H54 (cell line): ENCODE data around the gene CACNA1I.

Source experiments
- DNase-seq: peaks from one replicate; pipeline ENCODE4 v3.0.0; 2011; ENCODE audit warnings: low spot score, mixed read lengths; ENCODE audit not compliant: insufficient read length
- FAIRE-seq: peaks from 3 replicates; lab custom pipeline; 2011; peaks lifted over from hg19 to GRCh38; lab: Jason Lieb, UNC
- POLR2A ChIP-seq: IDR thresholded peaks from 2 replicates; pipeline ENCODE4 v1.6.1; 2011; ENCODE audit warnings: low read depth, mild to moderate bottlenecking, low read length

The CACNA1I gene

GRCh38 chr22:39638958-39639357 is 68.4 kb downstream of the CACNA1I start:
- FAIRE-seq, result no peak

DNA sequence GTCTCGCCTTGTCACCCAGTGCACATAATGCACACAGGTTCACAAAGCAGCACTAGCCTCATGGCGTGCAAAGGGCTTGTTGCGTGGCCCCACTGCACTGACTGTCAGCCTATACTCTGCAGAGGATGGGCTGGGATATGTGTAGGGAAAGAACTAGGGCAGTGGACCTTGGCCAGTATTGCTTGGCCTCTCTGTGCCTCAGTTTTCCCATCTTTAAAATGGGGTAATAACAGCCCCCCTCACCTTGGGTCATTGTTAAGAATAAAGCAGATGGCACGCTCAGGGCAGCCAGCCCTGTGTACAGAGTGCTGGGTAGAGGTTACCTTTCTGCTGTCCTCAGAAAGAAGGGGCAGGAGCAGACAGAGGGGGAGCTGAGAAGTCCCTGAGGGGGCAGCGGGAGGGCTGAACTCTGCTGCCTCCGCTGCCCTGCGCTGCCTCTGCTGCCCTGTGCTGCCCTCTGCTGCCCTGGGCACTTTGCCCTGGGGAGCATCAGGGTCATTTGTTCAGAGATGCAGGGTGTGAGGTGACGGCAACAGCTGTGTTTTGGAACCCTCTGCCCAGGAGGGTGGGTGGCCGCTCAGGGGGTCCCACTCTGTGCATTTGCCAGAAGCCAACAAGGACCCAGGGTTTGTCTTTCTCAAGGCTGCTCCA is 71.2 kb downstream of the CACNA1I start:
- TF ChIP-seq POLR2A, result no peak
- DNase-seq (no peak), FAIRE-seq (no peak)

More at GRCh38 chr22:39638958-39639357, 68.4 kb downstream of the CACNA1I start:
- no peak for DNase-seq
- TF ChIP-seq POLR2A, result no peak

DNA sequence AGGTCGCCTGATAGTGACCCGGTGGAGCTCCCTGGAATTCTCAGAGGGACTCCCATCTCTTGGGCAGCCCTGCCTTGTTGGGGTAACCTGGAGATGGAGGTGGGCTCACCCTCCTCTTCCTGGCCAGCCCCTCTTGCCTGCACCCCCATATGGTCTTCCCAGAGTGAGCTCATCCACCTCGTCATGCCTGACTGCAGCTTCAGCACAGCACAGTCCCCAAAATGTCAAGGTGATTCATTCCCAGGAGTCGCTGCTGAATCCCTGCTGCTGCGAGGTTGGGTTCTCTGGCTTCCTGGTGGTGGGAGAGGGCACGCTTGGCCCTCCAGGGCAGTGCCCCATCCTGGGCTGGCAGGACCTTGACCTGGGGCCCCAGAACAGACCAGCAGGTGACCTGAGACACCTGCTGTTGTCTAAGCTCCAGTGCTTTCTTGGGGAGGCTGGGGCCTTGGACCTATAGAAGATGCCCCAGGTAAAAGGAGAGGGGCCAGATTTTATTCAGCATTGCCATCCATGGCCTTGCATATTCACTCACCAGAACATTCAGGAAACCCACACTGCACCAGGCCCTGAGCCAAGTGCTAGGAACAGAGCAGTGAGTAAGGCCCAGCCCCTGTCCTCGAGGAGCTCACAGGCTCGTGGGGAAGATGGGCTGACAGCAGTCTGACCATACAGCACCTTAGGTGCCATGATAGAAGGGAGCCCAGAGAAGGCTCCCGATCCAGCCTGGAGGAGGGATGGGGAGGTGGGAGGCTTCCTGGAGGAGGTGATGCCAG is 72.9 kb downstream of the CACNA1I start:
- DNase-seq (no peak), FAIRE-seq (no peak)
- no peak for TF ChIP-seq POLR2A

DNA sequence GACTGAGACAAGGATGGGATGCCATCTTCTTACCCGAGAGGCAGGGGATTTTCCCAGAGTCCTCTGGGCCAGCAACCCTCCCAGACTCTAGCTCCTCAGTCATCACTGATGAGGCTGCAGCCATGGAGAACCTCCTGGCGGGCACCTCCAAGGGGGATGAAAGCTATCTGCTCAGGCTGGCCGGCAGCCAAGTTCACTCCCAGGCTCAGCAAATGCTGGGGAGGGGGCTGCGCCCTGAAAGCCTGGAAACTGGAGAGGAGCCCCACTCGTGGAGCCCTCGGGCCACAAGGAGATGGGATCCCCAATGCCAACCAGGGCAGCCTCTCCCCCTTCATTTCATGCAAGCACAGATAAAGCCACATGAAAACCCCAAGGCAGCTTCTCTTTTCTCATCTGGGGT is 75.0 kb downstream of the CACNA1I start:
- no peak for FAIRE-seq
- no peak for TF ChIP-seq POLR2A
- DNase-seq, result no peak

GRCh38 chr22:39646398-39647063 is 76.0 kb downstream of the CACNA1I start:
- TF ChIP-seq POLR2A, result no peak
- no peak for DNase-seq
- FAIRE-seq, result no peak

DNA sequence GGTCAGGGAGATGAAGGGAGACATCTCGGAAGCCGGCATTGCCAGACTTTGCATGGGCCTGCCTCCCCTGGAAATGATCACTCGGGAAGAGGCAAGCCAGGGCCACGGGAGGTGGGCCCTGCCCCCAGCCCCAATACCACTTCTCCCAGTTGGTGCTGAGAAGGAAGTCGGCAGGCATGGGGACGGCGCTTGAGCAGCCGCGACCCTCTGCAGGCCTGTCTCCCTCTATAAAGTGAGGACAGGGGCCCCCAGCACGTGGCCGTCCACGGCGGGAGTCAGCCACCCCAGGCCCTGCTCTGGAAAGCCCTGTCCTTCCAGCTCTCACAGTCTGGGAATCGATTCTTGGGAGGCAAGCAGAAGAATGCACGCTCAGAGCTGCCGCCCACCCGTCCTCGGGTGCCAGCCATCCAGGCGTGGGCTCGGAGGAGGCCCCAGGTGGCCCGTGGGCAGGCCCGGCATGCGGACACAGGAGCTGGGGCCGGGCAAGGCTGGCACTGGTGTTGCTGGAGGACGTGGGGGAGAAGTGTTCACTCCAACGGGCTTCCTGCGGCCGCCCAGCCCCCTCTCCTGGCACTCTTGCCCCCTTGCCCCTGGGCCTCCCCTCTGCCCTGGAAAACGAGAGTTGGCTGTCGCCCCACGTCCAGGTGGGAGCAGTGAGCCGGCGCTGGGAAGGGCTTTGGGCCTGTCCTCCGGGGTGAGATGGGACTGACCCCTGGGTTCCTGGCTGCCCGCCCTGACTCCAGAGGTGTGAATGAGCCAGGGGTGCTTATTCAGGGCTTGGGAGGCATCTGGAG is 77.5 kb downstream of the CACNA1I start:
- no peak for TF ChIP-seq POLR2A
- no peak for FAIRE-seq
- no peak for DNase-seq

- no peak for DNase-seq
- no peak for TF ChIP-seq POLR2A
- FAIRE-seq, result no peak
These were observed 78.0 kb downstream of the CACNA1I start for GRCh38 chr22:39648630-39648950.

- no peak for FAIRE-seq
- DNase-seq, result no peak
- no peak for TF ChIP-seq POLR2A
These were observed 79.0 kb downstream of the CACNA1I start for GRCh38 chr22:39649500-39650089.

- no peak for FAIRE-seq
- no peak for TF ChIP-seq POLR2A
- no peak for DNase-seq
These were observed 80.8 kb downstream of the CACNA1I start for GRCh38 chr22:39651053-39651996.

- FAIRE-seq, result no peak
- no peak for DNase-seq
- TF ChIP-seq POLR2A, result no peak
These were observed 82.6 kb downstream of the CACNA1I start for GRCh38 chr22:39652990-39653786.

DNA sequence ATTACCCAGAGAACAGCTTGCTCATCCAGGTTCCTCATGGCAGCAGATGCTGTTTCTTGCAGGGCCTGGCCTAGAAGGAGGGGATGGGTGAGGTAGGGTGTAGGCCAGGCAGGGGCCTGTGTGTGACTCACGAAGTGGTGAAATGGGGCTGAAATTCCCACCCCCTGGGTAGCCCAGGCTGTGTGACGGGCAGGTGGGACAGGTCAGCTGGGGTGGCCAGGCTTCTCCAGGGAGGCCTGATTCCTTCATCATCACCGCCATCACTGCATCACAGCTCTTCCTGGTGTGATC is 83.2 kb downstream of the CACNA1I start:
- FAIRE-seq (no peak), DNase-seq (no peak)
- TF ChIP-seq POLR2A, result no peak
